GM20000 (cell line): ENCODE measurements around the gene XRRA1.

Experiments used
- DNase-seq: peaks from one replicate; pipeline ENCODE4 v3.0.0; 2012; ENCODE audit warnings: low spot score
- TF ChIP-seq, protein P1 (sequence below): IDR thresholded peaks from 2 replicates; pipeline ENCODE4 v1.5.1; 2012; ENCODE audit warnings: mild to moderate bottlenecking, control low read depth; ENCODE audit errors: extremely low read depth, missing control alignments

The XRRA1 gene

DNA sequence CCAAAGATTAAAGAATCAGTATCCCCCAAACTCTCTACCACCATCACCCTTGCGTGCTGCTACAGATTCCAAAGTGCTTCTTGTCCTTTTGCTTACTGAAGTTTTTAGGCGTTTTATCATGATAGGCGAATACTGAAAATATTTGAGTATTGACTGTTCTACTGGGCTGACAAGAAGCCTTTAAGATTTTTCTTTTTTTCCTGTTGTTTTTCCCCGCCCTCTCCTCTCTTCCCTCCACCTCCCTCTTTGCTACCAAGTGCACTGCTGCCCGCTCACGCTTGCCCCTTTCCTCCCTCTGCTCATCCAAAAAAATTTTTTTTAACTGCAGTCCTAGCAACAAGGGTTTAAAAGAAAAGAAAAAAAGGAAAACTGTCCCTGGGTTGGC, 854 bp upstream of the XRRA1 start:
- TF ChIP-seq, protein P1, sequence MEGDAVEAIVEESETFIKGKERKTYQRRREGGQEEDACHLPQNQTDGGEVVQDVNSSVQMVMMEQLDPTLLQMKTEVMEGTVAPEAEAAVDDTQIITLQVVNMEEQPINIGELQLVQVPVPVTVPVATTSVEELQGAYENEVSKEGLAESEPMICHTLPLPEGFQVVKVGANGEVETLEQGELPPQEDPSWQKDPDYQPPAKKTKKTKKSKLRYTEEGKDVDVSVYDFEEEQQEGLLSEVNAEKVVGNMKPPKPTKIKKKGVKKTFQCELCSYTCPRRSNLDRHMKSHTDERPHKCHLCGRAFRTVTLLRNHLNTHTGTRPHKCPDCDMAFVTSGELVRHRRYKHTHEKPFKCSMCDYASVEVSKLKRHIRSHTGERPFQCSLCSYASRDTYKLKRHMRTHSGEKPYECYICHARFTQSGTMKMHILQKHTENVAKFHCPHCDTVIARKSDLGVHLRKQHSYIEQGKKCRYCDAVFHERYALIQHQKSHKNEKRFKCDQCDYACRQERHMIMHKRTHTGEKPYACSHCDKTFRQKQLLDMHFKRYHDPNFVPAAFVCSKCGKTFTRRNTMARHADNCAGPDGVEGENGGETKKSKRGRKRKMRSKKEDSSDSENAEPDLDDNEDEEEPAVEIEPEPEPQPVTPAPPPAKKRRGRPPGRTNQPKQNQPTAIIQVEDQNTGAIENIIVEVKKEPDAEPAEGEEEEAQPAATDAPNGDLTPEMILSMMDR, result no peak
- DNase-seq, result no peak

DNA sequence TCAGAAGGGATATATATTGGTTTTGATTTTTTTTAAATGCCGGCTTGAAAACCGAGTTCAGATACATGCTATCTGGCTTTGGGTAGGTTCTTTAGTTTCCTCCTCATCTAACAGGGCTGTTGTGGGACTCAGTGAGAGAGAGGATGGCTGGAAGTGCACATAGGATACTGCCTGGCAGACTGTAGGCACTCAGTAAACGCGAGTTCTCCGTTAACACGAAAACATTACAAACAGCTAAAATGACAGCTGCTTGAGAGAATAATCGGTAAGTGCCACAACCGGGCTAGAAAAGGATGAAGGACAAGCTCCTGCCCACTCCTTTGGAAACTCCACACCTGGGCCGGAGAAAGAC, 369 bp downstream of the XRRA1 start:
- TF ChIP-seq, protein P1, result no peak
- no peak for DNase-seq

- TF ChIP-seq, protein P1, result no peak
- no peak for DNase-seq
Measured at GRCh38 chr11:74942073-74942759, 6.7 kb downstream of the XRRA1 start.

DNA sequence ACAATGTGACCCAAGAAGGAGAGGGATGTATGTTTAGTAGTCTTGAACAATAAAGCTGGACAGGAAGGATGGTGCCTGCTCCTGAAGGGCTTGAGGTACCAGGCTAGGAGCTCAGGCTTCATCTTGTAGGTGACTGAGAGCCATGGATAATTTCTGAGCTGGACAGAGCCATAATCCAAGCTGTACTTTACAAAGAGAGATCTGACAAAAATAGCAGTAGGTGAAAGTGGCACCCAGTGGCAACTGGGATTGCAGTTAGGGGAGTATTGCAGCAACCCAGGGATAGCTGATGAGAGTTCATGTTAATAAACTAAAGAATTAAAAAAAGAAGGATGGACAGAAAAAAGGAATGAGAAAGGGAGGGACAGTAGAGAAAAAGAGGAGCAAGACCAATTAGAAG, 7.4 kb downstream of the XRRA1 start:
- TF ChIP-seq, protein P1, result no peak
- DNase-seq, result no peak

GRCh38 chr11:74937696-74938475, 11.0 kb downstream of the XRRA1 start:
- no peak for DNase-seq
- TF ChIP-seq, protein P1, result no peak

- TF ChIP-seq, protein P1, result no peak
- DNase-seq, result no peak
Measured at GRCh38 chr11:74936976-74937375, 11.9 kb downstream of the XRRA1 start.

- no peak for DNase-seq
- TF ChIP-seq, protein P1, result no peak
Measured at GRCh38 chr11:74936087-74936486, 12.8 kb downstream of the XRRA1 start.
